PC-3 (cell line): ENCODE data around the gene FXYD5.

Experiments used
- CTCF ChIP-seq: fragments of 300-600 bp; sonication (generic); conservative IDR thresholded peaks from 2 replicates; pipeline ENCODE4 v1.5.1; 2017; ENCODE audit warnings: antibody characterized with exemption, low read depth, mild to moderate bottlenecking, low read length
- EZH2 ChIP-seq: fragments of 300-600 bp; sonication (generic); IDR thresholded peaks from one replicate; pipeline ENCODE4 v1.6.1; 2017; ENCODE audit warnings: antibody characterized with exemption, mild to moderate bottlenecking, low read length; ENCODE audit not compliant: unreplicated experiment
- EZH2phosphoT487 ChIP-seq: fragments of 300-600 bp; sonication (generic); IDR thresholded peaks from 2 replicates; pipeline ENCODE4 v1.6.1; 2018; ENCODE audit warnings: mild to moderate bottlenecking, antibody characterized with exemption, low read length, borderline replicate concordance

GRCh38 chr19:35138305-35138892 lies 16.1 kb upstream of the FXYD5 start, which contains the start of gene FXYD1:
- TF ChIP-seq CTCF = no peak
- no peak for TF ChIP-seq EZH2
- TF ChIP-seq EZH2phosphoT487 = no peak
